Measurements from ENCODE around the gene ZNF700.
"Not testable (repeated sequence)": the region's sequence is repeated elsewhere in the genome, so short reads cannot be mapped to it uniquely, and the experiment has no call there.

ZNF700 gene

DNA sequence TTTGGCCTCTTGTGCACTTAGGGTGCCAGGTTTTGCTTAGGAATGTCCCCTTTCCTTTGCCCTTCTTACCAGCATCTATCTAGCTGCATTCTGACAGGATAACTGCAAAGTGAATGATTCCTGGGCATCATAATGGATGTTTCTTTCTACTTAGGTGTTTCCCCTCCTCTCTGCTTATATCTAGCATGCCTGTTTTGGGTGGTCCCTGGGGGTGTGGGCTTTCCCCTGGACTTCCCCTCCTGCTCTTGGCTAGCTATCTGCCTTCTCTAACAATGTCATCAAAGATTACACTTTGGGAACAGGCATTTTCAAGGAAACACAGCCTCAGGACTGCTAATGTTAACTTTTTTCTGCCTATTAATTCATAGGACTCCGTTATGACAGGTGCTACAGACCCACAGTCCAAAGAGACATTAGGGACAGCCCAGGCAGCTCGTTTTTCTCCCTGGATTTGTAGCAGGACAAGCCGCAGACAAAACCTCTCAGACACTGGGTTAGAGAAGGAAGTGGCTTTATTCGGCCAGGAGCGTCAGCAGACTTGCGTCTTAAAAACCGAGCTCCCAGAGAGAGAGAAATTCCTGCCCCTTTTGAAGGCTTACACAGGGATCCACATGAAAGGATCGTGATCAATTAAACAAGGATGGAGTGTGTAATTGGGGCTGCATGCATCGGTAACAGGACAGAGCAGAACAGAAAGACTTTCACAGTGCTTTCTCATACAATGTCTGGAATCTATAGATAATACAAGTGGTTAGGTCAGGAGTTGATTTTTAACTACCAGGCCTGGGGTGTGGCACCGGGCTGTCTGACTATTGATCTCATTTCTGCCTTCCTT, 17.3 kb downstream of the ZNF700 start:
- TF ChIP-seq, protein P1, sequence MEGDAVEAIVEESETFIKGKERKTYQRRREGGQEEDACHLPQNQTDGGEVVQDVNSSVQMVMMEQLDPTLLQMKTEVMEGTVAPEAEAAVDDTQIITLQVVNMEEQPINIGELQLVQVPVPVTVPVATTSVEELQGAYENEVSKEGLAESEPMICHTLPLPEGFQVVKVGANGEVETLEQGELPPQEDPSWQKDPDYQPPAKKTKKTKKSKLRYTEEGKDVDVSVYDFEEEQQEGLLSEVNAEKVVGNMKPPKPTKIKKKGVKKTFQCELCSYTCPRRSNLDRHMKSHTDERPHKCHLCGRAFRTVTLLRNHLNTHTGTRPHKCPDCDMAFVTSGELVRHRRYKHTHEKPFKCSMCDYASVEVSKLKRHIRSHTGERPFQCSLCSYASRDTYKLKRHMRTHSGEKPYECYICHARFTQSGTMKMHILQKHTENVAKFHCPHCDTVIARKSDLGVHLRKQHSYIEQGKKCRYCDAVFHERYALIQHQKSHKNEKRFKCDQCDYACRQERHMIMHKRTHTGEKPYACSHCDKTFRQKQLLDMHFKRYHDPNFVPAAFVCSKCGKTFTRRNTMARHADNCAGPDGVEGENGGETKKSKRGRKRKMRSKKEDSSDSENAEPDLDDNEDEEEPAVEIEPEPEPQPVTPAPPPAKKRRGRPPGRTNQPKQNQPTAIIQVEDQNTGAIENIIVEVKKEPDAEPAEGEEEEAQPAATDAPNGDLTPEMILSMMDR (IDR thresholded peaks at IDR 0.05; ENCODE audit: extremely low read depth, insufficient read depth, missing control alignments) = no peak
- in situ Hi-C loops (cut with MboI; ENCODE audit: low pct_unique_long_range_greater_than_20kb, low sequenced_read_pairs, unreplicated experiment) = no loop called here
- DNase-seq (ENCODE audit: low spot score) = no peak

DNA sequence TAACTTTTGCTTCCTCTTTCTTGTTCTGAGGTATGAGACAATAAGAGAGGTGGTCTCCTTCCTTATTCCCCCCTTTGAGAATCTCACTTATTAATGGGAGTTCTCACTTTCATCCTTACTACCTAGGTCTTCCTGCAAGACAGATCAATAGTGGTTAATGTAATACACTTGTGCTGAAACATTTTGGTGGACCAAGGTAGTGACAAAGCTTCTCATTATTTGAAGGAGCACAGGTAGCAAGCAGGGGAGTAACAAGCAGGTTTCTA, 17.9 kb downstream of the ZNF700 start:
- in situ Hi-C loops (cut with MboI; ENCODE audit: low pct_unique_long_range_greater_than_20kb, low sequenced_read_pairs, unreplicated experiment) = no loop called here
- TF ChIP-seq, protein P1 (IDR thresholded peaks at IDR 0.05; ENCODE audit: extremely low read depth, insufficient read depth, missing control alignments) = no peak
- no peak for DNase-seq (ENCODE audit: low spot score)

DNA sequence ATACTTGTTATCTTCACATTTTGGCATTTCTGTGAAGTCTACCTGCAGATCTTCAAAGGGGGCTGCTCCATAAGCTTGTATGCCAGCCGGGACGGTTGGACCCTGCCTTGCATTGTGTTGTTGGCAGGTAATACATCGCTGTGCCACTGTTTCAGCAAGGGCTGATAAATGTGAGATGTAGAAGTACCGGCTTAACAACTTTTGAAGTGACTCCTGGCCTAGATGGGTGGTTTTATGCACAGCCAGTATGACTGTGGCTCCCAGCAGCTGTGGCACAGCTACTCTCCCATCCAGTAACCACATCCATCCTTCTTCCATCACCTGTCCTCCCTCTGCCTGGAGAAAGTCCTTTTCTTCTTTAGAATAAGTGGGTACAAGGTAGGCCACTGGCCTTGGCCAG, 19.7 kb downstream of the ZNF700 start:
- no peak for DNase-seq (ENCODE audit: low spot score)
- in situ Hi-C loops (cut with MboI; ENCODE audit: low pct_unique_long_range_greater_than_20kb, low sequenced_read_pairs, unreplicated experiment) = no loop called here
- TF ChIP-seq, protein P1 (IDR thresholded peaks at IDR 0.05; ENCODE audit: extremely low read depth, insufficient read depth, missing control alignments) = no peak

DNA sequence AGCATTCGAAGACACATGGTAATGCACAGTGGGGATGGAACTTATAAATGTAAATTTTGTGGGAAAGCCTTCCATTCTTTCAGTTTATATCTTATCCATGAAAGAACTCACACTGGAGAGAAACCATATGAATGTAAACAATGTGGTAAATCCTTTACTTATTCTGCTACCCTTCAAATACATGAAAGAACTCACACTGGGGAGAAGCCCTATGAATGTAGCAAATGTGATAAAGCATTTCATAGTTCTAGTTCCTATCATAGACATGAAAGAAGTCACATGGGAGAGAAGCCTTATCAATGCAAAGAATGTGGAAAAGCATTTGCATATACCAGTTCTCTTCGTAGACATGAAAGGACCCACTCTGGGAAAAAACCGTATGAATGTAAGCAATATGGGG, 23.7 kb downstream of the ZNF700 start:
- in situ Hi-C loops (cut with MboI; ENCODE audit: low pct_unique_long_range_greater_than_20kb, low sequenced_read_pairs, unreplicated experiment) = no loop called here
- TF ChIP-seq, protein P1 (IDR thresholded peaks at IDR 0.05; ENCODE audit: extremely low read depth, insufficient read depth, missing control alignments) = no peak
- no peak for DNase-seq (ENCODE audit: low spot score)

DNA sequence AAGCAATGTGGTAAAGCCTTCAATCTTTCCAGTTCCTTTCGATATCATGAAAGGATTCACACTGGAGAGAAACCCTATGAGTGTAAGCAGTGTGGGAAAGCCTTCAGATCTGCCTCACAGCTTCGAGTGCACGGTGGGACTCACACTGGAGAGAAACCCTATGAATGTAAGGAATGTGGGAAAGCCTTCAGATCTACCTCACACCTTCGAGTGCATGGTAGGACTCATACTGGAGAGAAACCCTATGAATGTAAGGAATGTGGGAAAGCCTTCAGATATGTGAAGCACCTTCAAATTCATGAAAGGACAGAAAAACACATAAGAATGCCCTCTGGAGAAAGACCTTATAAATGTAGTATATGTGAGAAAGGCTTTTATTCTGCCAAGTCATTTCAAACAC, 24.3 kb downstream of the ZNF700 start:
- TF ChIP-seq, protein P1 (IDR thresholded peaks at IDR 0.05; ENCODE audit: extremely low read depth, insufficient read depth, missing control alignments) = no peak
- in situ Hi-C loops (cut with MboI; ENCODE audit: low pct_unique_long_range_greater_than_20kb, low sequenced_read_pairs, unreplicated experiment) = no loop called here
- no peak for DNase-seq (ENCODE audit: low spot score)

DNA sequence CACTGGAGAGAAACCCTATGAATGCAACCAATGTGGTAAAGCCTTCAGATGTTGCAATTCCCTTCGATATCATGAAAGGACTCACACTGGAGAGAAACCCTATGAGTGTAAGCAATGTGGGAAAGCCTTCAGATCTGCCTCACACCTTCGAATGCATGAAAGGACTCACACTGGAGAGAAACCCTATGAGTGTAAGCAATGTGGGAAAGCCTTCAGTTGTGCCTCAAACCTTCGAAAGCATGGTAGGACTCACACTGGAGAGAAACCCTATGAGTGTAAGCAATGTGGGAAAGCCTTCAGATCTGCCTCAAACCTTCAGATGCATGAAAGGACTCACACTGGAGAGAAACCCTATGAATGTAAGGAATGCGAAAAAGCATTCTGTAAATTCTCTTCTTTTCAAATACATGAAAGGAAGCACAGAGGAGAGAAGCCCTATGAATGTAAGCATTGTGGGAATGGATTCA, 24.7 kb downstream of the ZNF700 start:
- not testable (repeated sequence) for DNase-seq (ENCODE audit: low spot score)
- in situ Hi-C loops (cut with MboI; ENCODE audit: low pct_unique_long_range_greater_than_20kb, low sequenced_read_pairs, unreplicated experiment) = loop anchor here (25.0 kb wide), 1 partner anchor 188 kb away; the partner anchor contains the start of gene ZNF20

DNA sequence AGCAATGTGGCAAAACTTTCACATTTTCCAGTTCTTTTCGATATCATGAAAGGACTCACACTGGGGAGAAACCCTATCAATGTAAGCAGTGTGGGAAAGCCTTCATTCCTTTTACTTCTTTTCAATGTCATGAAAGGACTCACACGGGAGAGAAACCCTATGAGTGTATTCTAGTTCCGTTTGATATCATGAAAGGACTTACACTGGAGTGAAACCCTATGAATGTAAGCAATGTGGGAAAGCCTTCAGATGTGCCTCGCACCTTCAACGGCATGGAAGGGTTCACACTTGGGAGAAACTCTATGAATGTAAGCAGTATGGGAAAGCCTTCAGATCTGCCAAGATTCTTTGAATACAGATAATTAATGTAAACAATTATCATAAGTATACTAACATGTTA, 25.4 kb downstream of the ZNF700 start:
- no peak for DNase-seq (ENCODE audit: low spot score)
- in situ Hi-C loops (cut with MboI; ENCODE audit: low pct_unique_long_range_greater_than_20kb, low sequenced_read_pairs, unreplicated experiment) = loop anchor here (25.0 kb wide), 1 partner anchor 187 kb away; the partner anchor contains the start of gene ZNF20
- TF ChIP-seq, protein P1 (IDR thresholded peaks at IDR 0.05; ENCODE audit: extremely low read depth, insufficient read depth, missing control alignments) = no peak
